HFF-Myc (cell line): ENCODE data around the gene NUP153.
"Not testable (repeated sequence)": the region's sequence is repeated elsewhere in the genome, so short reads cannot be mapped to it uniquely, and the experiment has no call there.

Experiments used
- DNase-seq: peaks from one replicate; pipeline ENCODE4 v3.0.0-alpha.2; 2011; ENCODE audit warnings: low read depth; ENCODE audit errors: extremely low read depth
- H3K4me3 ChIP-seq: replicated peaks from 2 replicates; pipeline ENCODE4 v1.5.1; 2011; ENCODE audit warnings: low read depth, mild to moderate bottlenecking, control low read depth, low read length
- TF ChIP-seq, protein P1 (sequence below): IDR thresholded peaks from 2 replicates; pipeline ENCODE4 v1.5.1; 2012; ENCODE audit warnings: mild to moderate bottlenecking, low read depth, low read length, control low read depth; ENCODE audit errors: missing control alignments

NUP153 gene

DNA sequence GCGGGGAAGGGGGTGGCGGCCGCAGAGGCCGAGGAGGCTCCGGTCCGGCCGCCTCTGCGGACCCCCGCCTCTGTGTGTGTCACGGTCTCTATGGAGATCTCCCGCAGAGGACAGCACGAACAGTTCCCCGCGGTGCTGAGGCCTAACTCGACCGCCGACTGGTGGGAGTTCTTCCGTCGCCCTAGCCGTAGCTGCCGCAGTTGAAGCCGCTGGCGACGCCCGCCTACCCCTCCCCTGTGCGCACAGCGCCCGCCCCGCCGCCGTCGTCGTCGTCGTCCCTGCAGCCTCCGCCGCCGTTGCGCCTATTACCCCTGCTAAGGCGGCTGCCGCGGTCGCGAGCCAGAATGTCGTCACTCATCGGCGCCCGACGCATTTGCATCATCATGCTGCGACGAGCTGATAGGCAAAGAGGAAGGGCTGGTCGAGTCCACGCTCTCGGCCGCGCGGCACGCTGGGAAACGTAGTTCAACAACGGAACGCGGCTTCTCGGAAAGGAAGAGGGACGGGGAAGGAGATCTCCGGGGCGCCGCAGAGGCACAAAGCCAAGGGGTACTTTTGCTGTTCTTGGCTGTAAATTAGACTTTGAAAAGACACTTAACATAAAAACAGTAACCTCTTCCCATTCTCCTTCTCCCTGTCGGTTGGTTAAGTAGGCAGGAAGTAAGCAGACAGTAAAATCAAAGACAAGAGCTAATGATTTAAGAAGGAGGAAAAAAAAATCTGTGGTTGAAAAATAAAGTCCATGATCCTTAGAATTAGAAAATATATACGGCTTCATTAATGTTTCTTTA, at the start of gene NUP153:
TSS of gene NUP153 (minus strand) at position 346 of the 791 bp plus-strand sequence. CDS start 538 bp downstream, outside the sequence.
- DNase-seq, result peak; percentile 95
- peak within 1 kb of the TSS; percentile 84 for H3K4me3 ChIP-seq
- TF ChIP-seq, protein P1, sequence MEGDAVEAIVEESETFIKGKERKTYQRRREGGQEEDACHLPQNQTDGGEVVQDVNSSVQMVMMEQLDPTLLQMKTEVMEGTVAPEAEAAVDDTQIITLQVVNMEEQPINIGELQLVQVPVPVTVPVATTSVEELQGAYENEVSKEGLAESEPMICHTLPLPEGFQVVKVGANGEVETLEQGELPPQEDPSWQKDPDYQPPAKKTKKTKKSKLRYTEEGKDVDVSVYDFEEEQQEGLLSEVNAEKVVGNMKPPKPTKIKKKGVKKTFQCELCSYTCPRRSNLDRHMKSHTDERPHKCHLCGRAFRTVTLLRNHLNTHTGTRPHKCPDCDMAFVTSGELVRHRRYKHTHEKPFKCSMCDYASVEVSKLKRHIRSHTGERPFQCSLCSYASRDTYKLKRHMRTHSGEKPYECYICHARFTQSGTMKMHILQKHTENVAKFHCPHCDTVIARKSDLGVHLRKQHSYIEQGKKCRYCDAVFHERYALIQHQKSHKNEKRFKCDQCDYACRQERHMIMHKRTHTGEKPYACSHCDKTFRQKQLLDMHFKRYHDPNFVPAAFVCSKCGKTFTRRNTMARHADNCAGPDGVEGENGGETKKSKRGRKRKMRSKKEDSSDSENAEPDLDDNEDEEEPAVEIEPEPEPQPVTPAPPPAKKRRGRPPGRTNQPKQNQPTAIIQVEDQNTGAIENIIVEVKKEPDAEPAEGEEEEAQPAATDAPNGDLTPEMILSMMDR, result no peak

DNA sequence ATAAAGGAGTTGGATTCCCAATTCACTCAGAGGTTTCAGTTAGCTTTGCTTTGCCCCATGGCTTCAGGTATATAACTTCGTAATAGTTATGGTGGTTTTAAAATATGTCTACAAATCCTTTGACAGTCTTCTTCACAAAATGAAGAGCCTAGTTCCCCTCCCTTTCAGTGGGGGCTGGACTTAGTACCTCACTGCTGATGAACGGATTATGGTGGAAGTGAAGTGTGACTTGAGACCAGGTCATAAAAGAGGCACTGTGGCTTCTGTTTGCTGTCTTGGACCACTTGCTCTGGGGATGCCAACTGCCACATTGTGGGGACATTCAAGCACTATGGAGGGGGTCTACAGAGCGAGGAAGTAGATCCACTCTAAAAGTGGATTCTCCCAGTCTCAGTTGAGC, 47.5 kb upstream of the NUP153 start:
- no peak overlapping the region for H3K4me3 ChIP-seq
- no peak for DNase-seq
- TF ChIP-seq, protein P1, result no peak

DNA sequence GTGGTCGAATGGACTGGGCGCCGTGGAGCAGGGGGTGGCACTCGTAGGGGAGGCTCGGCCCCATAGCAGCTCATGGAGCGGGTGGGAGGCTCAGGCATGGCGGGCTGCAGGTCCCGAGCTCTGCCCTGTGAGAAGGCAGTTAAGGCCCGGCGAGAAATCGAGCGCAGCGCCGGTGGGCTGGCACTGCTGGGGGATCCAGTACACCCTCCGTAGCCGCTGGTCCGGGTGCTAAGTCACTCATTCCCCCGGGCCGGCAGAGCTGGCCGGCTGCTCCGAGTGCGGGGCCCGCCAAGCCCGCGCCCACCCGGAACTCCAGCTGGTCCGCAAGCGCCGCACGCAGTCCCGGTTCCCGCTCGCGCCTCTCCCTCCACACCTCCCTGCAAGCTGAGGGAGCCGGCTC, 38.6 kb upstream of the NUP153 start:
- not testable (repeated sequence) for DNase-seq, H3K4me3 ChIP-seq

DNA sequence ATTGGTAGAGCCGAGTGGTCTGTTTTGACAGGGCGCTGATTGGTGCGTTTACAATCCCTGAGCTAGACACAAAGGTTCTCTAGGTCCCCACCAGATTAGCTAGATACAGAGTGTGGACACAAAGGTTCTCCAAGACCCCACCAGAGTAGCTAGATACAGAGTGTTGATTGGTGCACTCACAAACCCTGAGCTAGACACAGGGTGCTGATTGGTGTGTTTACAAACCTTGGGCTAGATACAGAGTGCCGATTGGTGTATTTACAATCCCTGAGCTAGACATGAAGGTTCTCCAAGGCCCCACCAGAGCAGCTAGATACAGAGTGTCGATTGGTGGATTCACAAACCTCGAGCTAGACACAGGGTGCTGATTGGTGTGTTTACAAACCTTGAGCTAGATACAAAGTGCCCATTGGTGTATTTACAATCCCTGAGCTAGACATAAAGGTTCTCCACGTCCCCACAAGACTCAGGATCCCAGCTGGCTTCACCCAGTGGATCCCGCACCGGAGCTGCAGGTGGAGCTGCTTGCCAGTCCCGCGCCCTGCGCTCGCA, 38.1 kb upstream of the NUP153 start:
- DNase-seq, H3K4me3 ChIP-seq: not testable (repeated sequence)

DNA sequence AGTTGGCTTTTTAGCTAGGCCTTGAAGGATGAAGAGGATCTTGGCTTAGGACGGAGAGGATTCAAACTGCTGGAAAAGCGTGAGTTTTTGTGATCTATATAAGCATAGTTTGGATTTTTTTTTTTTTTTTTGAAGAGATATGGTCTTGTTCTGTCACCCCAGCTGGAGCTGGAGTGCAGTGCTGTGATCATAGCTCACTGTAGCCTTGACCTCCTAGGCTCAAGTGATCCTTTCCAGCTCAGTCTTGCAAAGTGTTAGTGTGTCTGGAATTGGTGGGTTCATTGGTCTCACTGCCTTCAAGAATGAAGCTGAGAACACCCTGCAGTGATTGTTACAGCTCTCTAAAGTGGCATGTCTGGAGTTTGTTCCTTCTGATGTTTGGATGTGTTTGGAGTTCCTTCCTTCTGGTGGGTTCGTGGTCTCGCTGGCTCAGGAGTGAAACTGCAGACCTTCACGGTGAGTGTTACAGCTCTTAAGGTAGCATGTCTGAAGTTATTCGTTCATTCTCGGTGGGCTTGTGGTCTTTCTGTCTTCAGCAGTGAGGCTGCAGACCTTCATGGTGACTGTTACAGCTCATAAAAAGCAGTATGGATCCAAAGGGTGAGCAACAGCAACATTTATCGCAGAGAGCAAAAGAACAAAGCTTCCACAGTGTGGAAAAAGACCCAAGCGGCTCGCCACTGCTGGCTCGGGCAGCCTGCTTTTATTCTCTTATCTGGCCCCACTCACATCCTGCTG, 37.5 kb upstream of the NUP153 start:
- H3K4me3 ChIP-seq, result no peak overlapping the region
- TF ChIP-seq, protein P1, result no peak
- DNase-seq, result no peak

DNA sequence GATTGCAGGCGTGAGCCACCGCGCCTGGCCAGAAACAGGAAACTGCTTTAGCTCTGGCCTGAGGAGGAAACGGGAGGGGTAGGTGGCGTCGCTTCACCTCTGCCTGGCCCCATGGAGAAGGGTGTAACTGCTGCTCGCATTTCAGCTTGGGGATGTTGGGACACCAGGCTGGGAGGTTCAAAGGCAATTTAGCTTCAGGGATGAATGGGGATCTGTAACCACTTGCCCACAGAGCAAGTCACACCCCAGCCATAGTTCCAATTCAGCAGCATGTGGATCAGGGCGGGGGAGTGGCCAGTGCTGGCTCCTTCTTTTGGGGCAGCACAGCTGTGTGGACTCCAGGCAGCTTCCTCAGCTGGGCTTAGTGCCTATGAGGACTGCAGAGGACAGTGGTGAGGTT, 34.8 kb upstream of the NUP153 start:
- TF ChIP-seq, protein P1, result no peak
- no peak for DNase-seq
- H3K4me3 ChIP-seq, result no peak overlapping the region

DNA sequence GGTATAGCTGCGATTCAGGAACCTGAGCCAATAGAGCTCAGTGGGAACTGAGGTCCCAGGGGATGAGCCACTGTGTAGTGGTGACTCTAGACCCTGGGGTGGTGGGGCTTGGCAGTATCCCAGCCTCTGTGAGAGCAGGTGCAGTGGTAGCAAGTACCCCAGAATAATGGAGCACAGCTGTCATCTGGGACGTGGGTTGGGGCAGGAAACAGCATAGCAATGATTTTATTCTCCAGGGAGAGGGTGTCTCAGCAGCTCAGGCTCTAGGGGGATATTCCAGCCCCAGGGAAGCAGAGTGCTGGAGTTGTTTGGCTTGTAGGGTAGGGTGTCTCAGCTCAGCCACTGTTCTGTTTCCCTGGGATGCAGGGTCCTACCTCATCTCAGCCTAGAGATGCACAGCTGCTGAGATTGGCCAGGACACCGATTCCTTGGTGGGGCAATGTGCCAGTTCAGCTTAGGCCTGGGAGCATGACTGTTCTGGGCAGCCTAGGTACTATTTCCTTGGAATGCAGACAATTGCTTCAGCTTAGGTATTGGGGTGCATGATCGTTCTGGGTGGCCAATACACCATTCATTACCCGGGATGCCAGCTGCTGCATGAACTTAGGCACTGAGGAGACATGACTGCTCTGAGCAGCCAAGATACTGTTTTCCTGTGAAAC, 34.0 kb upstream of the NUP153 start:
- TF ChIP-seq, protein P1, result no peak
- no peak overlapping the region for H3K4me3 ChIP-seq
- no peak for DNase-seq
